G401 (cell line): ENCODE results near the gene SYT5. TPM values are rescaled to one million over a fixed set of nuclear protein-coding genes. Genes with fewer than 3 reads are reported as not detected.
"Not testable (repeated sequence)": the region's sequence is repeated elsewhere in the genome, so short reads cannot be mapped to it uniquely, and the experiment has no call there.

Experiments
- DNase-seq: peaks from one replicate; pipeline ENCODE4 v3.0.0-alpha.2; 2015; ENCODE audit warnings: low spot score
- in situ Hi-C: cut with HindIII; loops from 2 replicates; pipeline ENCODE4 v1.10.0; 2016; ENCODE audit warnings: low sequenced_read_pairs, mixed read lengths
- total RNA-seq: library from RNA; depleted of rRNA; stranded (reverse); fragments of >200 nt; shearing (Covaris generic); gene quantifications from 2 replicates; pipeline ENCODE4 v1.2.3, GENCODE V29; 2014

SYT5 gene
- total RNA-seq, 1 experiment from 2014 or later = 0.85 TPM

GRCh38 chr19:55173714-55174409 lies 6.2 kb downstream of the SYT5 start:
- peak; percentile 39 for DNase-seq
- in situ Hi-C loops = loop anchor here (10.0 kb wide), 2 partner anchors 59 to 171 kb away; partner anchors contain the start of gene PPP1R12C

- no peak for DNase-seq
- in situ Hi-C loops = loop anchor here (10.0 kb wide), 2 partner anchors 58 to 172 kb away; partner anchors contain the start of gene PPP1R12C
Observed at GRCh38 chr19:55173186-55173713, 6.8 kb downstream of the SYT5 start.

GRCh38 chr19:55172741-55173140 lies 7.3 kb downstream of the SYT5 start:
- no peak for DNase-seq
- in situ Hi-C loops = loop anchor here (10.0 kb wide), 2 partner anchors 58 to 172 kb away; partner anchors contain the start of gene PPP1R12C

- DNase-seq = not testable (repeated sequence)
Observed at GRCh38 chr19:55172318-55172717, 7.8 kb downstream of the SYT5 start.

GRCh38 chr19:55171440-55171839 lies 8.6 kb downstream of the SYT5 start:
- no peak for DNase-seq
- in situ Hi-C loops = loop anchor here (10.0 kb wide), 2 partner anchors 57 to 173 kb away; partner anchors contain the start of gene PPP1R12C

More at GRCh38 chr19:55172318-55172717, 7.8 kb downstream of the SYT5 start:
- in situ Hi-C loops = loop anchor here (10.0 kb wide), 2 partner anchors 58 to 172 kb away; partner anchors contain the start of gene PPP1R12C

- DNase-seq = no peak
- in situ Hi-C loops = no loop called here
Observed at GRCh38 chr19:55169136-55169535, 11.0 kb downstream of the SYT5 start.

- in situ Hi-C loops = no loop called here
- peak; percentile 79 for DNase-seq
Observed at GRCh38 chr19:55166530-55167268, 13.4 kb downstream of the SYT5 start, which contains the start of gene DNAAF3. Gene DNAAF3 (minus strand): TSS chr19:55166613. CDS start chr19:55166413, 200 bp downstream.

- in situ Hi-C loops = no loop called here
- DNase-seq = peak; percentile 60
Observed at GRCh38 chr19:55165952-55166529, 14.0 kb downstream of the SYT5 start.

GRCh38 chr19:55161571-55162322 lies 18.3 kb downstream of the SYT5 start:
- DNase-seq = no peak

GRCh38 chr19:55160986-55161365 lies 19.1 kb downstream of the SYT5 start:
- in situ Hi-C loops = no loop called here
- DNase-seq = no peak

More at GRCh38 chr19:55161571-55162322, 18.3 kb downstream of the SYT5 start:
- in situ Hi-C loops = no loop called here

- DNase-seq = peak; percentile 58
- in situ Hi-C loops = no loop called here
Observed at GRCh38 chr19:55160128-55160985, 19.7 kb downstream of the SYT5 start.

GRCh38 chr19:55158848-55159749 lies 21.0 kb downstream of the SYT5 start:
- in situ Hi-C loops = no loop called here
- no peak for DNase-seq

GRCh38 chr19:55158423-55158822 lies 21.7 kb downstream of the SYT5 start:
- no peak for DNase-seq
- in situ Hi-C loops = no loop called here

- in situ Hi-C loops = no loop called here
- DNase-seq = no peak
Observed at GRCh38 chr19:55157064-55157908, 22.8 kb downstream of the SYT5 start, which contains the start of gene TNNI3. Gene TNNI3 (minus strand): TSS chr19:55157732. CDS start chr19:55157589, 143 bp downstream.

- DNase-seq = peak; percentile 45
- in situ Hi-C loops = no loop called here
Observed at GRCh38 chr19:55156202-55157063, 23.7 kb downstream of the SYT5 start.
